Measurements from ENCODE around the gene MAP3K20. TPM values are rescaled to one million over a fixed set of nuclear protein-coding genes. Genes with fewer than 3 reads are reported as not detected.

Gene MAP3K20
- total RNA-seq, 1 donor from 2014 or later = 429 TPM

DNA sequence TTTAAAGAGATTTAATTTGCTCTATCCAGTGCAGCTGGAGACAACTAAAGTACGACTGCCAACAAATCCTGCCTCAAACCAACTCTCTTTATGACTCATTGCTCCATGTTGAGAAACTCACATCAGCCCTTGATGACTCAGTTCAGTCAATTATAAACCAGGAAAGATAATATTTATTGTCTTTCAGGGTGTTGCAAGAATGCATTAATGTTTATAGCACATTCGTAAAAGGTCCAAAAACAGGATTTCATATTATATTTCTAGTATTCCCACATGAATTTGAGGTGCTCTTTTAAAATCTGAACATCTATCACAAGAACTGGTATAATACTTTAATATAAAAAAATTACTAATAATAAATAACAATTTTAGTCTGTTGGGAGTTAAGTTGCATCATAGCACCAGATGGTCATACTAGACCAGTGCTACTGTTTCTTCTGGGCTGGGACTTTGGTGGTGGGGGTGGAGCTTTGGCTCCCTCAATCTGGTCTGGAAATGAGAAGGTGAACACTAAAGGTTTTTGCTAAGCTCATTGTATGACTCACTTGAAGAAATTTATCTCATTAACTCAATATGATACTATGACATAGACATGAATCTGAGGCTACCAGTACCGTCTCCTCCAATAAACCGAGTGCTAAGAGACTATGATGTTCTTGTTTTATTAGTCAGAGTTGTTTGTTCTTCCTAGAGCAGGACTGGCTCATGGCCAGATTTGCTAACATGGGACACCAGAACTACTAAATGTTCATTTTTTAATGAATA is 26.6 kb upstream of the MAP3K20 start:
- intact Hi-C loops (cut with micrococcal nuclease) = no loop called here
- ATAC-seq = peak; percentile 94
- peak; percentile 70 for DNase-seq

- intact Hi-C loops (cut with micrococcal nuclease) = no loop called here
These were observed 25.8 kb upstream of the MAP3K20 start for GRCh38 chr2:173049831-173050230.

GRCh38 chr2:173050684-173051083 is 25.0 kb upstream of the MAP3K20 start:
- DNase-seq = no peak
- intact Hi-C loops (cut with micrococcal nuclease) = no loop called here
- no peak for ATAC-seq

More at GRCh38 chr2:173049831-173050230, 25.8 kb upstream of the MAP3K20 start:
- ATAC-seq (no peak), DNase-seq (no peak)

GRCh38 chr2:173051463-173052215 is 24.0 kb upstream of the MAP3K20 start:
- no peak for DNase-seq
- intact Hi-C loops (cut with micrococcal nuclease) = no loop called here
- ATAC-seq = no peak

DNA sequence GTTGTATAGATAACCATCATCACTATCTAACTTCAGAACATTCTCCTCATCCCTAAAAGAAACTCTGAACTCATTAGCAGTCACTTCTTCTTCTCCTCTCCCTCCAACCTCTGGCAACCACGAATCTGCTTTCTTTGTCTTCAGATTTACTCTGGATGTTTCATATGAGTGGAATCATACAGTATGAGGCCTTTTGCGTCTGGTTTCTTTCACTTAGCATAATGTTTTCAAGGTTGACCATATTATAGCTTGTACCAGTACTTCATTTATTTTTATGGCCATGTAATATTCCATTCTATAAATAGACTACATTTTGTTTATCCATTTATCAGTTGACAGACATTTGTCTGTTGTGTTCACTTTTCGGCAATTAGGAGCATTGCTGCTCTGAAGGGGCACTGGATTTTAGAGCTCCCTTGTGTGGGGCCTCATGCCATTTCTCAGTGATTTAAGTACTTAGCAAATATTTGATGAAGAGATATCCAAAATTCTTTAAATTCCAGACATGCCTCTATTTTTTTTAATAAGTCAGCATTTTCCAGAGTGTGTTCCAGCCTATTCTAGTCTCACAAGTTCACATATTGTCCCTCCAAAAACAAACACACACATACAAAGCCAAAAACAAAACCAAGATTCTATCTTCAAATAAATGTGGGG is 22.5 kb upstream of the MAP3K20 start:
- intact Hi-C loops (cut with micrococcal nuclease) = no loop called here
- no peak for ATAC-seq
- no peak for DNase-seq

GRCh38 chr2:173054466-173054865 is 21.2 kb upstream of the MAP3K20 start:
- intact Hi-C loops (cut with micrococcal nuclease) = no loop called here
- ATAC-seq = no peak
- no peak for DNase-seq

DNA sequence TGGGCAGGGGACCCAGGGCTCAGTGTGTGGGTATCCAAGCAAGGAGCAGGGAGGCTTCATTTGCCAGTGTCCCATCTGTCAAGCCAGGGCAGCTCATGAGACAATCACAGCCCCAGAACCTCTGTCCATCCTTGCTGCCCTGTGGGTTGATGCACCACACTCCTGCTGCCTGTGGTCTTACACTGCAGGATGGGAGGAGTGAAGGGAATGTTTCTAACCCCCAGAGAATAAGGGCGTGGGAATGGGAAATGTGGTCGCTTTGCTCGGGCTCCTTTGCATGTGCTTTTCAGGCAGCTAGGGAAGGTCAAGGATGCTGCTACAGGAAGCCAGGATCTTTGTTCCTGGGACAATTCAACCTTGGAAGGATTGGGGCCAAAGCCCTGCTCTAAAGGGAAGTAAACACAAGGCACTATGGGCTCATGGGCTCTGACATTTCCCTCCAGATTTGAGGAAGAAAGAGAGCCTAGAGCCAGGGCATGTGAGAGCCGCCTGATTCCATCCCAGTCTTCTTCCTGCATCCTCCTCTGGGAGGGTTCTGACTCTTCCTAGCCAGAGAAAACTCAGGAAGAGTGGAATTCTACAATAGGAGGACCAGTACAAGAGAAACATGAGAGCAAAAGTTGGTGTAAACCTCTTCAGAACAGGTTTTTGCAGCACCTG is 18.8 kb upstream of the MAP3K20 start:
- intact Hi-C loops (cut with micrococcal nuclease) = no loop called here
- ATAC-seq (peak; percentile 40), DNase-seq (no peak)

DNA sequence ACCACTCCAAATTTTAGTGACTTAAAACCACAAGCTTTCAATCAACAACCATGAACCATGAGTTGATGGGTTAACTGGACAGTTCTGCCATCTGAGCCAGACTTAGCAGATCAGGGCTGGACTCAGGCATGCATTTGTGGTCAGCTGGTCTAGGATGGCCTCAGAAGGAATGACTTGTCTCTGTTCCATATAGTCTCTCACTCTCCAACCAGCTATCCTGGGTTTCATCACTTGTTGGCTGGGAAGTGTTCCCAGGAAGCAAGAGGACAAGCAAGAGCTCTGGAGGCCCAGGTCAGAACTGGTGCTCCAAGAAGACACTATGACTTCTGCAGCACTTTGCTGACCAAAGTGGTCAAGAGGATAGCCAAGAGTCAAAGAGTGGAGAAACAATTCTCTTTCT is 17.5 kb upstream of the MAP3K20 start:
- DNase-seq (no peak), ATAC-seq (peak; percentile 49)
- intact Hi-C loops (cut with micrococcal nuclease) = no loop called here

DNA sequence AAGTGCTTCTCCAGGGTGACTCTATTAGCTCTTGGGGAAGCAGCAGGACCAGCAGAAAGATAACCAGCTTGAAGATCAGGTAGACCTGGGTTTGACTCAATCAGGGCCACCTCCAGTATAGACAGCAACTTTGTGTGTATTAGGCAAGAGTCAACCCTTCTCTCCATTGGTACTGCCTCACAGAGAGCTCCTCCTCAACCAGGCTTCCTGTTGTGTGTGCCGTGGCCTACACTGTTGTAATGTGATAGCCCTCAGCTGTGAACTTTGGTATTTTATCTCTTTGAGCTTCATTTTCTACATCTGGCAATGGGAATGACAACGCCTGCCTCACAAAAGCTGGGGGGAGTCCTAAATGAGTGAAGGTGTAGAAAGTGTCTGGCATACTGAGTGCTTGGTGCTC is 17.0 kb upstream of the MAP3K20 start:
- no peak for ATAC-seq
- intact Hi-C loops (cut with micrococcal nuclease) = no loop called here

DNA sequence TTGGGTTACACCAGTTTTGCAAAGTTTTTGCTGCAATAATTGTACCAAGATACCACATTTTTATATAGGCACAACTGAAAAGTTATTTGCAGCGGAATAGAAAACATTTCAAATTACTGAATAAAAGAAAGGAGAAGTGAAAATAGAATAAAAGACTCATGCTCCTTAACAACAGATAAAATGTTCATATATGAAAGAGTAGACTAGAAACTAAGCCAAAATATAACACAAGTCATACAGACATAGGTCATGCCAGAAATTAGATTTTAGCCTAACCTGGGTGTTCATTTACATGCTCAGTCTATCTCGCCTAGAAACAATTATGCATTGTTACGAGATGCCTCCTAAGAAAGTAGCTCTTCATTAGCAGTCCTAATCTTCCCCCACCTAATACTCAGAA is 16.4 kb upstream of the MAP3K20 start:
- ATAC-seq (no peak), DNase-seq (no peak)
- intact Hi-C loops (cut with micrococcal nuclease) = no loop called here

More for the DNA sequence above, 17.0 kb upstream of the MAP3K20 start:
- DNase-seq = no peak

DNA sequence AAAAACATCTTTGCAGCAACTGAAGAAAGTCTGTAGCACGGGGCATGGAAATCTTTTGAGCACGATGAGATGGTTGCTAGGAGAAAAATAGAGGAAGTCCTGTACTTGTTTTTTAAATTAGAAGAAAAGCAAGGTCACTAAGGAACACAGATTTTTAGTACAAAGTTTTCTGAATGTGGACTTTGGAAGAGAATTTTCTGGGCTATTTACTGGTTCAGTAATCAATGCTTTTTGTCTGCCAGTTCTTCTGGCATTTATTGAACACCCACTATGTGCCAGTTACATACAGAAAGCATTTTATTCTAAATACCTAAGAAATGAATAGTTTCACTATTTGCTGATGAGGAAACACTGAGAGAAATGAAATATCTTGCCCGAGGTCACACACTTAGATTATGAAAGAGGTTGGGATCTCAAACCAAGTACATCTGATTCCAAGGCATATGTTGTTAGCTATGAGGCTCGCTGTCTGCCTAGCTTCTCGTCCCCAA is 15.6 kb upstream of the MAP3K20 start:
- intact Hi-C loops (cut with micrococcal nuclease) = no loop called here

DNA sequence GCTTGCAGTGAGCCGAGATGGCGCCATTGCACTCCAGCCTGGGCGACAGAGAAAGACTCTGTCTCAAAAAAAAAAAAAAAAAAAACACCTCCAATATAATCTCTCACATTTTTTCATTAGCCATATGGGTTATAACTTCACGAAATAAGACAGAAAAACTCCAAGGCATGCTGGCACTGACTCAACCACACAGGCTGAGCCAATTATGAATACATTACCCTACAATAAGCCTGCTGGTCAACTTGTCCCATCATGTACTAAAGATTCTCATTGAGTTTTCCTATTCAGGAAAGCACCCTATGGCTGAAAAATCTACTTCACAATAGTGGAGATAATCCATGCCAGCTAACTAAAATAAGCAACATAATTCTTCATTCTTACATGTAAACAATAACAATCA is 12.8 kb upstream of the MAP3K20 start:
- no peak for ATAC-seq

More for the DNA sequence above, 15.6 kb upstream of the MAP3K20 start:
- peak; percentile 61 for ATAC-seq
- no peak for DNase-seq

GRCh38 chr2:173064151-173064805 is 11.4 kb upstream of the MAP3K20 start:
- ATAC-seq (peak; percentile 48), DNase-seq (no peak)
- intact Hi-C loops (cut with micrococcal nuclease) = no loop called here

More for the DNA sequence above, 12.8 kb upstream of the MAP3K20 start:
- DNase-seq = no peak
- intact Hi-C loops (cut with micrococcal nuclease) = no loop called here

GRCh38 chr2:173066887-173067676 is 8.6 kb upstream of the MAP3K20 start:
- DNase-seq (no peak), ATAC-seq (no peak)
- intact Hi-C loops (cut with micrococcal nuclease) = no loop called here

- intact Hi-C loops (cut with micrococcal nuclease) = no loop called here
- DNase-seq (no peak), ATAC-seq (no peak)
These were observed 428 bp upstream of the MAP3K20 start for GRCh38 chr2:173075056-173075780.

- peak; percentile 40 for ATAC-seq
- DNase-seq = peak; percentile 70
- intact Hi-C loops (cut with micrococcal nuclease) = no loop called here
These were observed 1.1 kb downstream of the MAP3K20 start for GRCh38 chr2:173076581-173077345.

Data from left ventricle myocardium superior (tissue), 1 donor.